ENCODE results near the gene ARRB1.

Gene ARRB1

DNA sequence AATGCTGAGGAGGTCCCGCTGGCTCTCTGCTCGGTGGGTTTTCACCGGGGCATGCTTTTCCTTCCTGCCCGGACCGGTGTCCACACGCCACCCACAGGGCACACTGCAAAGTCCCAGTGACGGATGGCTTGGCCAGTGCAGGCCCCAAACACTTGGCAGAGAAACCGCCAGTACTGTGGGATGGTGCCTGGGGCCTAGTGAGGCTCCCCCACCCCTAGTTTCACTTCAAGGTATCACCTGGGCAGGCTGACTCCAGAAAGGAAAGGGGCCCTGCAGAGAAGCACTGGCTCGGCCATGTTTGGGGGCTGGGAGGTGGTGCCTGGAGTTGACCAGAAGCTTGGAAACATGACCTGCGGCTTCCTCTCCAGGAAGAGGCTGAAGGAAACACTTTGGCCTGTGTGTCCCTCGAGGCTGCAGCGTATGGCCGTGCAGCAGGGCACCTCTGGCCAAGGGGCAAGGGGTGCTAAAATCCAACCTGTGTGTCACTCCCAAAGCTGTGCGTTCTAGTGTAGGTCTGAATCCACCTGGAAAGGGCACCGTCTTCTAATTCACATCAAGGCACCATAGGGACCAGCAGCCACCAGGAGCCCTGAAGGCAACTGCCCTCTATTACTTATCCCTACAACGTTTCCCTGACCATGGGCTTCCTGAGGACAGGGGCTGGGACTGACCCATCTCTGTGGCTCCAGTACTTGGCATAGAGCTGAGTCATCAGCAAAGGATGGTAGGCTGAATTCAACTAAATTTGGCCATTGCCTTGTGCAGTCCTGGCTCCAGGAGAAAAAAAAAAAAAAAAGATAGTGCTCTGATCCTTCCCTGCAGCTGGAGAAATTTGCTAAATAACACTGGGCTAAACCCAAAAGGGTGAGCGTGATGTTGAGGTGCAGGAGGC is 88.3 kb downstream of the ARRB1 start:
- FAIRE-seq (no peak), DNase-seq (ENCODE audit: insufficient read length, low spot score) (no peak)

DNA sequence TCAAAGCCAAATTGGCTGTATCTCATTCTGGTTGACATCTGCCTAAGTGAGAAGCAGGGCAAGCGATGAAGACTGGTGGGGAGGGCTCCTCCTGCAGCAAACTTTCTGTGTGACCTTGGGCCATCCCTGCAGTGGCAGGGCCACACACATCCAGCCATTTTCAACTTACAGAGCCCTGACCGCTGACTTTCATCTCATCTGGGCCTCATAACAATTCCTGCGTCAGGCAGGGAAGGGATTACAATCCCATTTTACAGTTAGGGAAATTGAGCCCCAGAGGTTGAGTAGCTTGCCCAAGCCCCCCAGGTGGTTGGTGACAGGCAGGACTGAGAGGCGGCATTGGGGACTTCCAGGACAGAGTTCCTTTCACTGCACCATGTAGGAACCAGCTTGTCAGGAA is 89.0 kb downstream of the ARRB1 start:
- FAIRE-seq, result no peak
- DNase-seq (ENCODE audit: insufficient read length, low spot score), result no peak

DNA sequence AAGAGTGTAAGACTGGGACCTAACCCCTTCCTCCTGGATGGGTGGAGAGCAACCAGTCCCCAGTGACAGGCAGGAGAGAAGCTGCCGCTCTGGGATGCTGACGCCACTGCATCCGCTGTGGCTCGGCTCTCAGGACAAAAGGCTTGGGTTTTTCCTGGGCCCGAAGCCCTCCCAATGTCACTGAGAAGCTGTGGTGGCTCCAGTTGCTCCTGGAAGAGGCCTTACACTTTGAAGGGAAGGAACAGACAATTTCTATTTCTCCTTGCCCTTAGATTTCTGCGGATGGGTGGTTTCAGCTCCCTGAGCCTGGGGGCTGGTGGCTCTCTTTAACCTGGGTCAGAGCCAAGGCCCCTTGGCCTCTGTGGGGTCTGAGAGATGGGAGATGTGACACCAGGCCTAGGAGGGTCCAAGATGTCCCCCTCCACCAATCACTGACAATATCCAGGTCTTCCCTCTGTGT is 89.5 kb downstream of the ARRB1 start:
- FAIRE-seq, result no peak
- DNase-seq (ENCODE audit: insufficient read length, low spot score), result no peak

DNA sequence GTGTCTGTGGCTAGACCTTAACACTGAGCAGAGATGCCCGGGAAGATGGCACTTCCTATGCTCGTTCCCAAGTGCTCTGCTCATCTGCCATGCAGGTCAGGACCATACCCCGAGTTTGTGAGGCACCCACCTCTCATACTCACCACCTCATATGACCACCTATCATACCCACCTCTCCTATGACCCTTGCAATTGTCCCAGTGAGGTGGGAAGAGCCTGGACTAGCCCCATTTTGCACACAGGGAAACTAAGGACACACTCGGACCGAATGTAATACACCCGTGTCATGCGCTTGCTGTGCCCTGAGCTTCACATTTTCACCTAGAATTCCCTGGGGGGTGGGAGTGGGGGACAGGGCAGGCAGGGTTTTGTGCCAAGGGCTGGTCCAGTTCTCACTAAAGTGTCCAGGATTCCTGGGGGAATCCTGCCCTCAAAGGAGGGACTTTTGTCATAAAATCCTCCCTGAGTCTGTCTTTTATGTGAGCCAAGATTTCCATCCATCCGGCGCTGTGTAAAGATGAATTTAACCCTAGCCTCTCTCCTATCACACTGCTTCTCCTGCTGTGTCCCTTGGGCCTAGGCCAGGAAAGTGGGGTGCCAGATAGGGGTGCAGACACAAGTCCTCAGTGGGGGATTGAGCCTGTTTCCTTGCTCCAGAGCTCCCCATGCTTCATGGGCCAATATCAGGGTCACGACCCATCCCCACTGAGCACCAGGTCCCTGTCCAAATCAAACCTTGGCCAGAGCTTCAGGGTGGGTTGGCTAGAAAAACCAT is 90.9 kb downstream of the ARRB1 start:
- FAIRE-seq (no peak), DNase-seq (ENCODE audit: insufficient read length, low spot score) (no peak)

DNA sequence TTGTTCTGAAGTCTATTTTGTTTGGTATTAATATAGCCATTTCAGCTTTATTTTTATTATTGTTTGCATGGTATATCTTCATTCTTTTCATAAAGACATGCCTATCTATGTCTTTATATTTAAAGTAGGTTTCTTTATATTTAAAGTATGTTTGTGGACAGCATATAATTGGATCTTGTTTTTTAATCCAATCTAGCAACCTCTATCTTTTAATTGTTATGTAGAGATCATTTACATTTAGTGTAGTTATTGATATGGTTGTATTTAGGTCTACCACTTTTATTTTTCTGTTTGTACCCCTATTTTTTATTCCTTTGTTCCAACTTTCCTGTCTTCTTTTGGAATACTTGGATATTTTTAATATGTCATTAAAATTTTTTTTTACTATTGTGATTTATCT is 97.1 kb downstream of the ARRB1 start:
- FAIRE-seq (no peak), DNase-seq (ENCODE audit: insufficient read length, low spot score) (no peak)

DNA sequence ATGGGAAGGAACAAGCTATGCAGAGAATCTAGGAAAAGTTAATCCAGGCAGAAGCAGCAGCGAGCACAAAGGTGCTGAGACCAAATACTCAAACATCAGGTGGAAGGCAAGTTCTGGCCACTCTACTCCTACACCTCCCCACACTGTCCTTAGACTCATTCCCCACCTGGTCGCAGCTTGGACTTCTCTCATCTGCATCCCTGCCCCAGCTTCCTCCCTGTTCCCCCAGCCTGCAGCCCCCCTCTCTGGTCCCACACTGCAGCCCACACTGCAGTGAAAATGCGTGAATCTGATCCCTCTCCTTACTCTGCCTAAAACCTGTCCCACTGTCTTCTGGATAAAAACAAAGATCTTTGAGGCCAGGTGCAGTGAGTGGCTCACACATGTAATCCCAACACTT is 101.8 kb downstream of the ARRB1 start:
- no peak for DNase-seq (ENCODE audit: insufficient read length, low spot score)

DNA sequence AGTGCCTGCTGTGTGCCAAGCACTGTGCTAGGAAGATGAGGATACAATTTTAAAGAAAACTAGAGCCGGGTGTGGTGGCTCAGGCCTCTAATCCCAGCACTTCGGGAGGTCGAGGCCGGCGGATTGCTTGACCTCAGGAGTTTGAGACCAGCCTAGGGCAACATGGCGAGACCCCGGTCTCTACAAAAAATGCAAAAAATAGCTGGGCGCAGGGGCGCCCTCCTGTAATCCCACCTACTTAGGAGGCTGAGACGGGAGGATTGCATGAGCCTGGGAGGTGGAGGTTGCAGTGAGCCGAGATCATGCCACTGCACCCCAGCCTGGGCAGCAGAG is 102.6 kb downstream of the ARRB1 start:
- DNase-seq (ENCODE audit: insufficient read length, low spot score), result no peak
- FAIRE-seq, result peak; percentile 87

More for the DNA sequence above, 101.8 kb downstream of the ARRB1 start:
- FAIRE-seq, result no peak

DNA sequence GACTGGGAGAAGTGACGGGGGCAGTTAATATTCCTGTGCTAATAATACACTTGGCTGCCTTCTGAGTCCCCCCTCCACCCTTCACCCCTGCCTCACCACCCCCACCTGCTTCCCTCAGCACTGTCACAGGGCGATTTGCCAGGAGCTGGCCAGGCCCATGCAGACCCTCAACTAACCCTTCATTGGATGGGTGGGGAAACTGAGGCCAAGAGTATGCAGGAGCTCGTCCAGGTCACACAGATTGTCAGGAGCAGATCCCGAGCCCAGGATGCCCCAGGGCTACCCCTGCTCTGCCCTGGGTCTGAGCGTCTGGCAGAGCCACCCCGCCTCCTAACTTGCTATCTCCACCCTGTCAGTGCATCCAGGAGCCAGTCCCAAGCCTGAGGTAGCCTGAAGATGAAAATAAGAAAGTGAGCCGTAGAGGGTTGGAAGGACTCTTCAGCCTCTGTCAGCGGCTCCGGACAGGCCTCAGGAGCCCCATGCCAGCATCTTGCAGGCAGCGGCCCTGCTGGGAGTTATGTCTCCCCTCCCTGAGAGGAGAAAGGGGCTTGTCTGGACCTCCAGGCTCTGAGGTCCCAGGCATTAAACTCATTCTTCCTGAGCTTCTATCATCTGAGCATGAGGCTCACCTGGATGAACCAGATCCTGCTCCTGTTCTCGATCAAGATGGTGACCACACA is 104.7 kb downstream of the ARRB1 start:
- DNase-seq (ENCODE audit: insufficient read length, low spot score), result no peak
- no peak for FAIRE-seq

DNA sequence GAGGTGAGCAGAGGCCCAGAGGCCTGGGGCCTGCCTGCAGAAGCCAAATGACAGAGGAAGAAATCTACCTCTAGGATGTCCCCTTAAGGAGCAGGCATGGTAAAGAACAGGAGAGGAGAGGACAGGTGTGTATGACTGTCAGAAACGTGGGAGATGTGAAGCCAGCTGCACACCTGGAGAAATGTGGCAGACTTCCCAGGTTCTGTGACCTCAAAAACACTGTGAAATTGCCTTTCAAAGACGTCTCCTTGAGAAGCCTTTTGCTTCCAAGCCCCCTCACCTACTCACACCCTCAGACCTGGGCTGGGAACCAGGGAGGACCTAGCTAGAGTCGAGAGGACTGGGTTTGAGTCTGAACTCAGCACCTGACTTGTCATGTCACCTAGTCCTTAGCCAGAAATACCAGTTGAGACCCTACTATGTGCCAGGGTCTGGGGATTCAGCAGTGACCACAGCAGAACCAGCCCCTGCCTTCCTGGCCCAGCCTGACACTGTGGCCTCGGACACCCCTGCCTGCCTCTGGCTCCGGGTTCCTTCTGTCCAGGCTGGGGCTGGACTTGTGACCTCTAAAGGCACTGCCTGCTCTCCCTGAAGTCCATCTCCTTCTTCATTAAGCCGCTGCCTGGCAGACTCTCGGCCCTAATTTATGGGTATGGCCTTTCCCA is 105.3 kb downstream of the ARRB1 start:
- FAIRE-seq (no peak), DNase-seq (ENCODE audit: insufficient read length, low spot score) (no peak)

DNA sequence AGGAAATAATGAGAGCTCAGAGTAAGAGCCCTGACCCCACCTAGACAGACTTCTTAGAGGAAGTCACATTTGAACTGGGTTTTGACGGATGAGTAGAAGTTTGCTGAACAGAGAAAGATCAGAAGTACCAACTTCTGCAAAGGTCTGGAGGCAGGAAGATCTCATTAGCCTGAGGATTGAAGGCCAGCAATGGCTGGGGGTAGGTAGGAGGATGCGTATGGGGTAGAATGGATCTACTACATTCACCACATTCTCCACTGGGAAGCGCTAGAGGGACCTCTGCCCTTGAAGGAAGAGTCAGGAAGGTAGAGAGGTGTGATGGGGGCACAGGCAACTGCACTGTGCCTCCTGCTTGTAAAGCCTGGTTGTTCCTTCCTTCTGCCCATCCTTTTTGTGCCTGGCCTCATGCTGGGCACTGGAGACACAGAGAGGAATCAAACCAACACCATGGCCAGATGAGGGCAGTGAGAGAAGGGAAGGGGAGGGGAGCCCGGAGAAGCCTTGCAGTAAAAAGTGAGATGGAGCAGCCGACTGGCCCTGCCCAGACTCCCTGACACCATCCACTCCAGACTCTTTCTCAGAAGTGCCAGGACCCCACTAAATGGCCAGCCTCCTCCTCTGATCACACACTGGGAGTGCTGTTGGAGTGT is 106.0 kb downstream of the ARRB1 start:
- no peak for DNase-seq (ENCODE audit: insufficient read length, low spot score)
- no peak for FAIRE-seq

DNA sequence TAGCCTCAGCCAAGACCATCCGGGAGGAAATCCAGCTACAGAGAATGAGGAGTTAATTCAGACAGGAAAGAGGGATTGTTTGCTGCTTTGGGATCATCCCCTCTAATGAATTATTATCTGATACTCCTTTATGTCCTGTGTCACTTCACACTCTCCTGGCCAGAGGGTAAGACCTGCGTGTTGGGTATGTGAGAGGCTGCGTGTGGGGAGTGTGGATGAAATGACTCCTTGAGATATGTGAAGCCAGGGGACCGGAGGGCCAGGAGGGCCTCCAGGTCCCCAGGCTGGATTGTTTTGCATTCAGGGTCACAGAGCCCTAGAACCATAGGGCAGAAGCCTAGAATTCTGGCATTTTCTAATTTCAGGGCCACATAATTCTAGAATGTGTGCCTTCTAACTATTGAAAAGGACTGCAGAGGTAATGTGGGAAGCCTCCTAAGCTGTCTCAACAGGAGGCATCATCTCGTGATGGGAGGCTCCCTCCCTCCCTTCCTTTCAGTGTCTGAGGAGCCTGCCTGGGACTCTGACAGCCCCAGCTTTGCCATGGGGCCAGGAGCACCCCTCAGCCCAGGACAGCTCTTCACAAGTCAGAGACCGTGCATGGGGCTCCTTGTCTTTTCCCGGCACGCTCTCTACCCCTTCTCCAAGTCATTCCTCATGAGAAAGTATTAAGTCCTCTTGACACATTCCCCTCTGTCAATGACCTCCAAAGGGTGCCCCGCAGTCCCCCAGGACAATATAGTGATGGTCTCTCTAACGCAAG is 107.2 kb downstream of the ARRB1 start:
- DNase-seq (ENCODE audit: insufficient read length, low spot score) (no peak), FAIRE-seq (no peak)

DNA sequence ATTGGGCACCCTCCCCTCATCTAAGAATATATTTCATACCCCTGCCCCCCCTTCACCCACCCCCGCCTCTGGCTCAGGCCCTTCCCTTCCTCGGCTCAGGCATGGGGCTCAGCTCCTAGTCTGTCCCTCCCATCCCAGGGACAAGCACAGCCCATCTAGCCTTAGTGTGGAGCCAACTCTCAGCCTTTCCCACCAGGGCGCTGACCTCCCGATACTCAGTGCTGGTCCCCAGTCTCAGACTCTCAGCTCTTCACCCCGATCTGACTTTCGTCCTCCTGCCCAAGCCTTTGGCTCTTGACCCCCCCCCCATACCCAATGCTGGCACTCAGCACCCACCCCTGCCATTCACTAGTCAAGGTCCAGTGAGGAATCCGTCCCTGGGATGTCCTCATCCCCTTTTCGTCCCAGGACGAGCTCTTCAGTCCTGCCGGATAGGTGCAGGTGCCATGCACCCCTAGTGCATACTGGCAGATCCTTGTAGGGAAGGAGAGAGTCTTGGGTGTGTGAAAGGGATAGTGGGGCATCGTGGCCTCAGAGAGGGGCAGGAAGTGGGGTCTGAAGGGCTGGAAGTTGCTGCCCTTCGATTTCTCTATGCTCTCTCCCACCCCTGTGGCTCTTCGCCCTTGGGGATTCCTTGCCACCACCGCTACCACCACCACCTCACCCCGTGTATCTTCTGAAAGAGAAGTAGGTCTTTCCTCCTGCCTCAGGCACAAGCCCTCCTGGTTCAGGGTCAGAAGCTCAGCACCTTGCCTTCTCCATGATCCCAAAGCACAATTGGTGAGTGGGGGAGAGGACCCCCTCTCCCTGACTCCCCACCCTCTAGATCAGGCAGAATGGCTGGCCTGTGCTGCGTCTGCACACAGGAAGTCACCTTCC is 108.5 kb downstream of the ARRB1 start:
- no peak for DNase-seq (ENCODE audit: insufficient read length, low spot score)
- no peak for FAIRE-seq

DNA sequence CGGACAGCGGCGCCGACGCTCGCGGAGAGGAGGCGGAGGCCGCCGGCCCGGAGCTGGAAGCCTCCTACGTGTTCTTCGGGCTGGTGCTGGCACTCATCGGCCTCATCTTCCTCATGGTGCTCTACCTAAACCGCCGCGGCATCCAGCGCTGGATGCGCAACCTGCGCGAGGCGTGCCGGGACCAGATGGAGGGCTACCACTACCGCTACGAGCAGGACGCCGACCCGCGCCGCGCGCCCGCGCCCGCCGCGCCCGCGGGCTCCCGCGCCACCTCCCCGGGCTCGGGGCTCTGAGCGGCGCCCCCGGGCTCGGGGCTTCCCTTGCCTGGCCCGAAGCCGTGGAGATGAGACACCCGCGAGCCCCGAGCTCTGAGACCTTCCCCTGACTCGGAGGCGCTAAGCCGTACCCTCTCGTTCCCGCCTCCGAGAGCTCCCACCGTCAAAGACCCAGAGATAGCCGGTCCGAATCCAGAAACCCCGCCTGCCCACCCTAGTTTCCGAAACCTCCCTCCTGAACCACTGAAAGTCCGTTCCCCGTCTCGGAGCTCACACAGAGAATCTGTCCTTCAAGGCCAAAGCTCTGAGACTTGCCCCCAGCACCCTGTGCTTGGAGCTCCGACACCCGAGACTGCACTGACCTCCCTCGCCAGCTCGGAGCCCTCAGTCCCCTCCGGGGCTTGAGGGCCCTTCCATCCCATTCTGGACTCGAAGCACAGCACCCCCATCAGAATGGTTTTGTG is 109.4 kb downstream of the ARRB1 start:
- no peak for DNase-seq (ENCODE audit: insufficient read length, low spot score)

DNA sequence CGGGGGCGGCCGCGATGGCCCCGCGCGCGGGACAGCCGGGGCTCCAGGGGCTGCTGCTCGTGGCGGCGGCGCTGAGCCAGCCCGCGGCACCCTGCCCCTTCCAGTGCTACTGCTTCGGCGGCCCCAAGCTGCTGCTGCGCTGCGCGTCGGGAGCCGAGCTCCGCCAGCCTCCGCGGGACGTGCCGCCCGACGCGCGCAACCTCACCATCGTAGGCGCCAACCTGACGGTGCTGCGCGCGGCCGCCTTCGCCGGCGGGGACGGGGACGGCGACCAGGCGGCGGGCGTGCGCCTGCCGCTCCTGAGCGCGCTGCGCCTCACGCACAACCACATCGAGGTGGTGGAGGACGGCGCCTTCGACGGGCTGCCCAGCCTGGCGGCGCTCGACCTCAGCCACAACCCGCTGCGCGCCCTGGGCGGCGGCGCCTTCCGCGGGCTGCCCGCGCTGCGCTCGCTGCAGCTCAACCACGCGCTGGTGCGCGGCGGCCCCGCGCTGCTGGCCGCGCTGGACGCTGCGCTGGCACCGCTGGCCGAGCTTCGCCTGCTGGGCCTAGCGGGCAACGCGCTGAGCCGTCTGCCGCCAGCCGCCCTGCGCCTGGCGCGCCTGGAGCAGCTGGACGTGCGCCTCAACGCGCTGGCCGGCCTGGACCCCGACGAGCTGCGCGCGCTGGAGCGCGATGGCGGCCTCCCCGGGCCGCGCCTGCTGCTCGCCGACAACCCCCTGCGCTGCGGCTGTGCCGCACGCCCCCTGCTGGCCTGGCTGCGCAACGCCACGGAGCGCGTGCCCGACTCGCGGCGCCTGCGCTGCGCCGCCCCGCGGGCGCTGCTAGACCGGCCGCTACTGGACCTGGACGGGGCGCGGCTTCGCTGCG is 110.2 kb downstream of the ARRB1 start:
- DNase-seq (ENCODE audit: insufficient read length, low spot score) (peak; percentile 99), FAIRE-seq (peak; percentile 71)

More for the DNA sequence above, 109.4 kb downstream of the ARRB1 start:
- FAIRE-seq, result no peak

DNA sequence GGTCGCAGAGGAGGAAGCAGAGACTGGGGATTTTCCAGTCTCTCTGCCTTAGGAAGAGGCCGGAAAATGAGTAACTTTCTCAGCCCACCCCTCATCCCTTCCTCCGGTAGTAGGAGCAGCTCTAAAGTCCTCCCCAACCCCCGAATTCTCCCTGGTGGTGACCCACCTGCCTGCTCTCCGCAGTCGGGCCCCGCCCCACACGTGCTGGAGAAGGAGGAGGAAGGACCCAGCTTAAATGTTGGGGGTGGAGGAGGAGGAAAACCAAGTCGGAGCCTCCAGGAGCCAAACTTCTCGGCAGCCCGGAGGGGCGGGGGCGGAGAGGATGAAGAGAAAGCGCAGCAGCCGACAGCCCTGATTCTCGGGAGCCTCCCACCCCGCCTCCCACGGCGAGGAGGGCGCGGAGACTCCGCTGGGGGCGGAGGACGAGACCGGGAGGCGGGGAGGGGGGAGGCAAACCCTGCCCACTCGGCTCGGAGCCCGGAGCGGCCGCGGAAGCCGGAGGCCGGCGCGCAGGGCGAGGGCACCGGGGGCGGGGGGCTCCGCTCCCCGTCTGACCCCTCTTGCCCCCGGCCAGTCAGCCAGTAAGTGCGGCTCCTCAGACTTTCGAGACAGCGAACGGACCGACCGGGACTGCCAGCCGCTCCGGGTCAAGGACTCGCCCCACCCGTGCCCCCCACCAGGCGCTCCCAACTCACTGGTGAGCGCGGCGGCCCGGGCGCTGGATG is 111.0 kb downstream of the ARRB1 start, which contains the start of gene TPBGL:
TPBGL (plus strand) TSS at position 464 of the 725 bp plus-strand sequence. CDS start 276 bp downstream, outside the sequence.
- FAIRE-seq, result no peak
- no peak for DNase-seq (ENCODE audit: insufficient read length, low spot score)

Measured in GM19239 (cell line).